NB4 (cell line): Measurements from ENCODE around the gene SEMA4A.

Experiments used
- MYC ChIP-seq: IDR thresholded peaks from 2 replicates; pipeline ENCODE4 v1.6.1; 2011; ENCODE audit warnings: low read depth, low read length
- POLR2A ChIP-seq: IDR thresholded peaks from 2 replicates; pipeline ENCODE4 v1.6.1; 2011; ENCODE audit warnings: mild to moderate bottlenecking; ENCODE audit not compliant: insufficient read length; ENCODE audit errors: extremely low read depth
- TF ChIP-seq, protein P1 (sequence below): IDR thresholded peaks from one replicate; pipeline ENCODE4 v1.5.1; 2012; ENCODE audit warnings: low read depth, low read length
- TF ChIP-seq, protein P2 (sequence below): IDR thresholded peaks from 2 replicates; pipeline ENCODE4 v1.6.1; 2011; ENCODE audit warnings: low read depth, low read length

DNA sequence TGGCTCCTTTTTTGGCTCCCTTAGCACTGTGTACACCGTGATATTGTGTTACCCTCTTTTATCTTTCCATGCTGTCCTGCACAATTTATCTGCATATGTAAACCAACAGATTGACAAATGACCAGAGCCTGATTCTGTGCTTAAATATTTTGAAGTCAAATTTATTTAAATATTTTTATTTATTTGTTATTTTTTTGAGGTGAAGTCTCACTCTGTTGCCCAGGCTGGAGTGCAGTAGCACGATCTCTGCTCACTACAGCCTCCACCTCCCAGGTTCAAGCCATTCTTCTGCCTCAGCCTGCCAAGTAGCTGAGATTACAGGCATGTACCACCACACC lies 72.3 kb downstream of the SEMA4A start:
- TF ChIP-seq, protein P1, sequence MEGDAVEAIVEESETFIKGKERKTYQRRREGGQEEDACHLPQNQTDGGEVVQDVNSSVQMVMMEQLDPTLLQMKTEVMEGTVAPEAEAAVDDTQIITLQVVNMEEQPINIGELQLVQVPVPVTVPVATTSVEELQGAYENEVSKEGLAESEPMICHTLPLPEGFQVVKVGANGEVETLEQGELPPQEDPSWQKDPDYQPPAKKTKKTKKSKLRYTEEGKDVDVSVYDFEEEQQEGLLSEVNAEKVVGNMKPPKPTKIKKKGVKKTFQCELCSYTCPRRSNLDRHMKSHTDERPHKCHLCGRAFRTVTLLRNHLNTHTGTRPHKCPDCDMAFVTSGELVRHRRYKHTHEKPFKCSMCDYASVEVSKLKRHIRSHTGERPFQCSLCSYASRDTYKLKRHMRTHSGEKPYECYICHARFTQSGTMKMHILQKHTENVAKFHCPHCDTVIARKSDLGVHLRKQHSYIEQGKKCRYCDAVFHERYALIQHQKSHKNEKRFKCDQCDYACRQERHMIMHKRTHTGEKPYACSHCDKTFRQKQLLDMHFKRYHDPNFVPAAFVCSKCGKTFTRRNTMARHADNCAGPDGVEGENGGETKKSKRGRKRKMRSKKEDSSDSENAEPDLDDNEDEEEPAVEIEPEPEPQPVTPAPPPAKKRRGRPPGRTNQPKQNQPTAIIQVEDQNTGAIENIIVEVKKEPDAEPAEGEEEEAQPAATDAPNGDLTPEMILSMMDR = no peak
- TF ChIP-seq POLR2A (no peak), MYC (no peak)
- TF ChIP-seq, protein P2, sequence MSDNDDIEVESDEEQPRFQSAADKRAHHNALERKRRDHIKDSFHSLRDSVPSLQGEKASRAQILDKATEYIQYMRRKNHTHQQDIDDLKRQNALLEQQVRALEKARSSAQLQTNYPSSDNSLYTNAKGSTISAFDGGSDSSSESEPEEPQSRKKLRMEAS = no peak
